Neural progenitor cell (in vitro differentiated cells): ENCODE measurements around the gene TMEM117.

Source experiments
- CTCF ChIP-seq: fragments of 200-600 bp; sonication (generic); IDR thresholded peaks from 2 replicates; pipeline ENCODE4 v1.5.1; 2017; ENCODE audit warnings: antibody characterized with exemption, mild to moderate bottlenecking
- EZH2 ChIP-seq: fragments of 200-600 bp; sonication (generic); IDR thresholded peaks from 2 replicates; pipeline ENCODE4 v1.6.1; 2017; ENCODE audit warnings: antibody characterized with exemption, mild to moderate bottlenecking, moderate library complexity
- EZH2phosphoT487 ChIP-seq: fragments of 200-600 bp; sonication (generic); IDR thresholded peaks from 2 replicates; pipeline ENCODE4 v1.6.1; 2017; ENCODE audit warnings: antibody characterized with exemption

DNA sequence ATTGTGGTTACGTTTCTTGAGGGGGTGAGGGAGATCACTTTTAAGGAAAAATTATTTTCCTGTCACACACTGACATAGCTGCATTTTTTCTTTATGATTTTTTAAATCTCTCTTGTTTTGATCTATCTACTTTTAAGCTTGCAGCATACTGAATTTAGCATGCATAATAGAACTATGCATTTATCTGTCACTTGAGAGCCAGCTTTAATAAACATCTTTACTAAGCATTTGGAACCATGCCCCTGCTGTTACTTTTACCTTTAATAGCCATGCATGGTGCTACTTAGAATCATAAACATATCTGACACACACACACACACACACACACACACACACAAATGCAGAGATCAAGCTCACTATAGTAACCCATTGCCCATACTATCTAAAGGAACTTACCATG, 554.0 kb downstream of the TMEM117 start:
- no peak for TF ChIP-seq CTCF
- TF ChIP-seq EZH2phosphoT487, result no peak
- TF ChIP-seq EZH2, result no peak
